ENCODE results near the gene PLS1.
"Not testable (repeated sequence)": the region's sequence is repeated elsewhere in the genome, so short reads cannot be mapped to it uniquely, and the experiment has no call there.

PLS1 gene, protein sequence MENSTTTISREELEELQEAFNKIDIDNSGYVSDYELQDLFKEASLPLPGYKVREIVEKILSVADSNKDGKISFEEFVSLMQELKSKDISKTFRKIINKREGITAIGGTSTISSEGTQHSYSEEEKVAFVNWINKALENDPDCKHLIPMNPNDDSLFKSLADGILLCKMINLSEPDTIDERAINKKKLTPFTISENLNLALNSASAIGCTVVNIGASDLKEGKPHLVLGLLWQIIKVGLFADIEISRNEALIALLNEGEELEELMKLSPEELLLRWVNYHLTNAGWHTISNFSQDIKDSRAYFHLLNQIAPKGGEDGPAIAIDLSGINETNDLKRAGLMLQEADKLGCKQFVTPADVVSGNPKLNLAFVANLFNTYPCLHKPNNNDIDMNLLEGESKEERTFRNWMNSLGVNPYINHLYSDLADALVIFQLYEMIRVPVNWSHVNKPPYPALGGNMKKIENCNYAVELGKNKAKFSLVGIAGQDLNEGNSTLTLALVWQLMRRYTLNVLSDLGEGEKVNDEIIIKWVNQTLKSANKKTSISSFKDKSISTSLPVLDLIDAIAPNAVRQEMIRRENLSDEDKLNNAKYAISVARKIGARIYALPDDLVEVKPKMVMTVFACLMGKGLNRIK

DNA sequence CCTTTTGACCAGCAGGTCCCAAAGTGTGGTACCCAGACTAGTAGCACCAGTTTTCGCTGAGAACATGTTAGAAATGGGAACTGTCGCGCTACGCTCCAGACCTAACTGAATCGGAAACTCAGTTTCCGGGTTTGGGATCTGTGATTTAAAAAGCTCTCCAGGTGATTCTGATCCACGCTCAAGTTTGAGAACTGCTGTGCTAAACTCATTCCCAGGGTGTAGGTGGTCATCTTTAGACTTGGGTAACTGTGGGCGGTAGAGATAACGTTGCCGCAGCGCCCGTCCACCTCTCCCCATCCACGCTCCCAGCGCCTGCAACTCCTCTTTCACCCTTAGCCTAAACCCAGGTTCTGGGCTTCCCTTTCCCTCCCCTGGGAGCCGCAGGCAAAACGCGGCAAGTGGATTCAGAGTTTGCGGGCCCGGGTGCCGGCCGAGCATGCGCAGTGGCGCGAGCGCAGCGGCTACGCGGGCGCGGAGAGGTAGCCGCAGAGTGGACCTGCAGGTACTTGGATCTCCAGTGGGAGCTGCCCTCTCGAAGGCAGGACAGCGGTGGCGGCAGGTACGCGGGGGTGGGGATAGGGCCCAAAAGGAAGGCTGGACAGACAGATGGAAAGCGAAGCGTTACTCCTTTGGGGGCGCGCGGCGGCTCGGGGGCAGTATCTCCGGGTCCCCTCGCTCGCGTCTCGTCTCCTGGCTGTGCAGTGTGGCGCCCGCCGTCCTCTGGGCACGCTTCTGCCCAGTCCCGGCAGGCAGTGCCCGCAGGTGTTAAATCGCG, at the start of gene PLS1:
Gene PLS1, plus strand, starts transcription at position 443 of the 775 bp plus-strand sequence. CDS start 67,845 bp downstream, outside the sequence.
- peak; percentile 98 for DNase-seq (ENCODE audit: low spot score)

DNA sequence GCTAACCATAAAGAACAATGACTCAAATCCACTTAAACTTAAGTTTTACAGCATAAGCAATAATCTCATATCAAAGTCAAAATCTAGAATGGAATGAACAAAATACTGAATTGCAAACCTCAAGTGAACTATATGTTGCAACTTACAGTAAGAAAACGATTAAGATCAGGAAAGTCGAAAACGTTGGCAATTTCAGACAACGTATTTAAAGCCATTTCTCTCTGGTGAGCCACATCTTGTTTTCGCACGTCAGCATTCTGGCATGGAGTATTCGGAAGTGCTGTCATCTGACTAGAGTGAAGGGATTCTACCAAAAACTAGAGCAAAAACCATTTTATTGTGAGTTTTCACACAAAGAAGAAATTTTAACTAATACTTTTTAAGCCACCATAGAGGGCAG, 46.2 kb upstream of the PLS1 start:
- DNase-seq (ENCODE audit: low spot score) = no peak

DNA sequence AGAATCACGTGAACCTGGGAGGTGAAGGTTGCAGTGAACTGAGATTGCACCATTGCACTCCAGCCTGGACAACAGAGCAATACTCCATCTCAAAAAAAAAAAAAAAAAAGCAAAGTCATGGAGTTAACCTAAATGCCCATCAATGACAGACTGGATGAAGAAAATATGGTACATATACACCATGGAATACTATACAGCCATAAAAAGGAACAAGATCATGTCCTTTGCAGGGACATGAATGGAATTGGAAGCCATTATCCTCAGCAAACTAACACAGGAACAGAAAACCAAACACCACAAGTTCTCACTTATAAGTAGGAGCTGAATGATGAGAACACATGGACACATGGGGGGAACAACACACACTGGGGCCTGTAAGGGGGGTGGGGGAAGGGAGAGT, 43.6 kb upstream of the PLS1 start:
- not testable (repeated sequence) for DNase-seq (ENCODE audit: low spot score)

DNA sequence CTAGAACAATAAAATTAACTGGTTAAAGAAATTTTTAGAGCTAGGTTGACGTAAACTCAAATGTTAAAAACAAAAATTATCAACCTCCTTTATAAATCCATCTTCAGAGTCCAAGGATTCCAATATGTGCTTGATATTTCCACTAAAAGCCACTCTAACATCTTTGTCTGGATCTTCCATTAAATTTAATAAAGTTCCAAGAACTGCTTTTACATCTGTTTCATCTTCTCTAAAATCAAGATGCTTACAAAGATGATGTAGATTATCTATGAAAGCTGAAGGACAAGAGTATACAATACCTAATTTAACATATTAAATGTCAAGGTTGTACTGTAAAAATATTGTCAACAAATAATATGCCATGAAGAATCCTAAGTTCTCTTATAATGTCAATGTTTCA, 42.5 kb upstream of the PLS1 start:
- no peak for DNase-seq (ENCODE audit: low spot score)

DNA sequence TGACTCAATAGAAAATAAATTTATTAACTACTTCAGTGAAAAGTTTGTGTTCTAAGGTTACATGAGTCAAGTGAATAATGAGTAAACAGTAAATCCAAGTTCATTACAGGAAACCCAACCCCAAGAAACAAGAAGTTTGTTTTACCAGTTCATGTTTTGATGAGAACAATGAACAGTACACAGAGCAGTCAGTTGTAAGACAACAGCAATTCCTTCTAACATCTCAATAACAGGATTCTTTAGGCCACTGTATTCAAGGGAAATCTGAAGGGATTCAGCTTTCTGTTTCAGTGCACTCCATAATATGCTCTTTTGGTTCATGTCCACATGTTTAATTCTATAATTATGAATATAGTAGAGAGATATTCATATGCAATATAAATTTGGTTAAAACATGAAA, 36.1 kb upstream of the PLS1 start:
- DNase-seq (ENCODE audit: low spot score) = no peak

DNA sequence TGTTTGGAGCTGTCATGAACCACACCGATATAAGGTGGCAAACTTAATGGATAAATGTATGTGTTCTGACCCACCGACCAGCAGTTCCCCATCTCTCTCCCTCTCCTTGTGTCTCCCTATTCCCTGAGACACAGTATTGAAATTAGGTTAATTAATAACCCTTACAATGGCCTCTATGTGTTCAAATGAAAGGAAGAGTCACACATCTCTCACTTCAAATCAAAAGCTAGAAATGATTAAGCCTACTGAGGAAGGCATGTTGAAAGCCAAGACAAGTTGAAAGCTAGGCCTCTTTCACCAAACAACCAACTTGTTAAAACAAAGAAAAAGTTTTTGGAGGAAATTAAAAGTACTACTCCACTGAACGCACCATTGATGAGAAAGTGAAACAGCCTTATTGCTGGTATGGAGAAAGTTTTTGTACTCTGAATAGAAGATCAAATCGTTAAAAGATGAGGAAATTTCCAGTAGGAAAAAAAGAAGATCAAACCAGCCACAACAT, 32.6 kb upstream of the PLS1 start:
- no peak for DNase-seq (ENCODE audit: low spot score)

DNA sequence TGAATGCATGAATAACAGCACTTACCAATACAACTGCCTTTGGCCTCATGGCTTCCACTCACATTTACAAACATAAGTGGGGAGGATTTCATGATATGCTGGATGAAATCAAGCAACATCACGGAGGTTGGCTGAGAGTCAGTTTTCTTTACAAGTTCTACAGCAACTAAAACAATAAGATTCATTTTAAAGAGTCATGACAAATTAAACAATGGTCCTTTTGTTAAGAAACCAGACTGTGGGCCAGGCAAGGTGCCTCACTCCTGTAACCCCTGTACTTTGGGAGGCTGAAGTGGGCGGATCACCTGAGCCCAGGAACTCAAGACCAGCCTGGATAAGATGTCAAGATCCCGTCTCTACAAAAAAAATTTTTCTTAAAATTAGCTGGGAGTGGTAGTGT, 30.1 kb upstream of the PLS1 start:
- DNase-seq (ENCODE audit: low spot score) = no peak

DNA sequence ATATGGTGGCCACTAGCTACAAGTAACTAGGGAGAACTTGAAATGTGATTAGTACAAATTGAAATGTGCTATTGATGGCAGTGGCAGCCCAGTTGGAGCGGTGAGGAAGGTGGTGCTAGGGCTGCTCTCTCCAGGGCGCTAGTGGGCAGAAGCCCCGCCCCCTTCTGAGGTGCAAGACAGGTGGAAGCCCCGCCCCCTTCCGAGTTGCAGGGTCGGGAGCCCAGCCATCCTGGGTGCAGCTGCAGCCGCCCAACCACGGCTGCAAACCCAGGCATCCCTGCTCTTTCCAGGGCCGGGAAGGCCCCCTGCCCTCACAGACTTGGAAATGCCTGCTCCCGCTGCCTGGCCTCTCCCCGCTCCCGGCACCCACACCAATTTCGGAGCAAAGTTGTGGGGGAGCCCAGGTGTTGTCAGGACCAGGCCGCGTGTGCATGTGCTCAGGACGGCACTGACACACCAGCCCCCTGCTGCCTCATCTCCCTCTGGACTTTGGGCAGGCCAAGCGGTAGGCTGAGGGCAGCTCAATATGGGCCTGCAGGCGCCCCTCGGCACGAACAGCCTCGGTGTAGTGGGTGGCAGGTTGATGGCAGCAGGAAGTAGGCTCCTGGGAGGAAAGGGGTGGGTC, 27.7 kb upstream of the PLS1 start:
- DNase-seq (ENCODE audit: low spot score) = peak; percentile 42

DNA sequence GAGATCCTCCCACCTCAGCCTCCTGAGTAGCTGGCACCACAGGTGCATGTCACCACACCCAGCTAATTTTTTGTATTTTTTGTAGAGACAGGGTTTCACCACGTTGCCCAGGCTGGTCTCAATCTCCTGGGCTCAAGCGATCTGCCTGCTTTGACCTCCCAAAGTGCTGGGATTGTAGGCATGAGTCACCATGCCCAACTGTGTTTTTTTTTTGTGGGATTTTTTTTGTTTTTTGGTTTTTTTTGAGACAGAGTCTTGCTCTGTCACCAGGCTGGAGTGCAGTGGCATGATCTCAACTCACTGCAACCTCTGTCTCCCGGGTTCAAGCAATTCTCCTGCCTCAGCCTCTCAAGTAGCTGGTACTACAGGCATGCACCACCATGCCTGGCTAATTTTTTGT, 26.8 kb upstream of the PLS1 start:
- DNase-seq (ENCODE audit: low spot score) = not testable (repeated sequence)

DNA sequence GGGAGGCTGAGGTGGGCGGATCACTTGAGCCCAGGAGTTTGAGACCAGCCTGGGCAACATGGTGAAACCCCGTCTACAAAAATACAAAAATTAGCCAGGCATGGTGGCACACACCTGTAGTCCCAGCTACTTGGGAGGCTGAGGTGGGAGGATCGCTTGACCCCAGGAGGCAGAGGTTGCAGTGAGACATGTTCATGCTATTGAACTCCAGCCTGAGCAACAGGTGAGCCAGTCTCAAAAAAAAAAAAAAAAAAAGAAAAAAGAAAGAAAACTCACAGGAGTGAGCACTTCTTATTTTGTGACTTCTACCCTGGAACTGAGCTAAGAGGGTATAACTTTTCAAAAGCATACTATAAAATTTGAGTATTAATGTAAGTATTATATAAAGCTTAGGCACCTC, 22.0 kb upstream of the PLS1 start:
- not testable (repeated sequence) for DNase-seq (ENCODE audit: low spot score)

DNA sequence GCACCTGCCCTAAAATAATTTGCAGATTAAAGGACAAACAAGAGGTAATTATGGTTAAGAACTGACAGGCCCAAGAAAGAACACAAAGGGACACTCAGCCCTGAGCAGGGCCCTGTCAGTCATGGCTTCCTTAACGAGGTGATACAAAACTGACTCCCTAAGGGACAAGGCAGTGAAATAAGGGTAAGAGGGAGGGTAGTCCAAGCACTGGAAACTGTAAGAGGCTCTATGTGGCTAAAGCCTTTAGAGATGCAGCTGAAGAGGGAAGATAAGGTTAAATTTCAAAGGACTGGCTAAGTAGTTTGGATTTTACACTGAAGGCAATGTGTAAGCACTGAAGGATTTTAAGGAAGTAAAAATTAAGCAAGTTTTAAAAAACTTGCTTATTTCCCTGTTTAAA, 21.5 kb upstream of the PLS1 start:
- DNase-seq (ENCODE audit: low spot score) = no peak

DNA sequence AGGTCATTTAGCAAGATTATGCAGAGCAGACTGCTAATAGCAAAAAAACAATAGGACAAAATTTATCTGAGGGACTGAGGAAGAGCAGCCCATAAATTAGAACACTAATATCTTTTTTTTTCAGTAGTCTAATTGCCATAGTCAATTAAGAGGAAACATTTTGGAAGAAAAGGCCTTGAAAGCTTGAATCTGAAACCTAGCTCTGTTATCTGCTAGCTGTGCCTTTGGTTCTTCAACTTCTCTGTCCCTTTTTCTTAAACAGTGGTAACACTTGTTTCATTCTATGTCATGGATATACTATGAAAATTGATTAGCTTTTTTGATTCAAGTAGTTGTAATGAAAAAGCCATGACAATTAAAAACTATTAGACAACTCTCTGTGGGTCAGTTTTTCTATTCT, 19.4 kb upstream of the PLS1 start:
- no peak for DNase-seq (ENCODE audit: low spot score)

DNA sequence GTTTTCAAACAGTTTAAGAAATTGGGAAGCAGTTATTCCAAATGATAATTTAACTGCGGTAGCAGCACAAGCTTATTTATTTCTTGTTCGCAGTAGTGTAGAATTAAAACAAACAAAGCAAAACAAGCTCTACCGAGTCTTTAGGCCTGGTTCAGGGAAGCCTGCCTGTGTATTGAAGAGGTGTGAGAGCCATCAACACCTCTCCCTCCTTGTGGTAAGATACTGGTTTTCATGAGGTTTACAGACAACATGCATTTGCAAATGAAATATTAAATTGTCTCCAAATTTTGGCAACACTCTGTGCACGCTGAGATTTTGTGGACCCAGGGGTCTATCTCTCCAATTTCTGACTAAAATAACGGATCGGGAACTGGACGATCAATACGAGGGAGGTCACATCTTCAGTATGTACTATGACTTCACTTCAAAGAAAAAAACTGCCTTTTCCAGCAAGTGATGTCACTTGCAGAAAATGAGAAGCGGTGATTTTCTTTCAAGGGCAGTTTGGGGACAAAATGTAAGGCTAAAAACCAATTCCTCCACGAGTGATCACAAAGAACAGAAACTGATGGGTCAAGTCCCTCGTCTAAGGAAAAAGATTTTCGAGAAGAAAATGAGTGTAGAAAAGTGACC, 18.4 kb upstream of the PLS1 start:
- DNase-seq (ENCODE audit: low spot score) = no peak

DNA sequence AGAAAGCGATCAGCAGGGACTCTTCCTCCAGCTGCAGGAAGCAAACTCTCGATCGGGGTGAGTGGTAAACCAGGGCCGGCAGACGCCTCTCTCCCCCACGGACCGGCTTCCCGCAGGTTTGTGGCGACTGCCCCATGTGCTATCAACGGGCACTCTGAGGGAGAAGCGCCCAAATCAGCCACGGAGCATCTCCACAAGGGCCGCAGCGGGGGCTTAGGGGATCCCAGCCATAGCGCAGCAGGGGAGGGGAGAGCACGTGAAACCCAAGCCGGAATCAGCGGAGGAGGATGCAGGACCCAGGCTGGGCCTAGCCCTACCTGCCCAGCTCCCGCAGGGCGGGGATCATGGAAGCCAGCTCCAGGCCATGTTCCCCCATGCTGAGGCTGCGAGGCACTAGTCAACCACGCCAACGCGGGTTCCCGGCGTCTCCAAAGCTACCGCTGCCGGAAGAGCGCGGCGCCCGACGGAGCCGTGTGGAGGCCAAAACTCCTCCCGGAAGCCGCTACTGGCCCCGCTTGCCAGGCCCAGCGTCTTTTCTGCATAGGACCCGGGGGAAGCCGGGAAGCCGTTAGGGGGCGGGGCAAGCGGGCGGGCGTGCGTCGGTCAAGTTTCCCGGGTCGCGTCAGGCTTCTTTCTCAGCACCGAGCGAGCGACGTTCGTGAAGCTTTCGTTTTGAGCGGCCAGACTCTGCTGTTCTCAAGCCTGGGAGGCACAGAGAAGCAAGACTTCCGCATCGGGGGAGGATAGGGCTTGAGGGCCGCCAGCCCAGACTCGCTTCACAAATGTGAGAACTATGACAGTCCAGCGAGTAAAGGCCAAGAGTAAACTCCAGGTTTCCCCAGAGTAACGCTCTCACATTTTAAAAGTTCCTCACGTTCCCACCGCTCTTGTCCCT, 17.6 kb upstream of the PLS1 start, which contains the start of gene ATR:
Gene ATR, minus strand, starts transcription at position 405 of the 895 bp plus-strand sequence. Its CDS starts 29 bp downstream, at position 376.
- DNase-seq (ENCODE audit: low spot score) = peak; percentile 99

DNA sequence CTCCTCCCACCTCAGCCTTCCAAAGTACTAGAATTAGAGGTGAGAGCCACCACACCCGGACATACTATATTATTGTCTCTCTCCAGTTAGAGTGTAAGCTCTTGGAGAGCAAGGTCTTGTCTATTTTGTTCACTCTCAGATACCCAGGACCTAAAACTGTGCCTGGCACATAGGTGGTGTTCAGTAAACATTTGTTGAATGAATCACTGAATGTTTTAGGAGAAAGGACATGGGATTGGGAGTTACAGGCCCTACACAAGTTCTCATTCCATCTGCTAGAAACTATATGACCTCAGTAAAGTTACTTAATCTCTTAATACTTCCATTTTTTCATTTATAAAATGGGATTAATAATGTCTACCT, 16.2 kb upstream of the PLS1 start:
- DNase-seq (ENCODE audit: low spot score) = no peak

DNA sequence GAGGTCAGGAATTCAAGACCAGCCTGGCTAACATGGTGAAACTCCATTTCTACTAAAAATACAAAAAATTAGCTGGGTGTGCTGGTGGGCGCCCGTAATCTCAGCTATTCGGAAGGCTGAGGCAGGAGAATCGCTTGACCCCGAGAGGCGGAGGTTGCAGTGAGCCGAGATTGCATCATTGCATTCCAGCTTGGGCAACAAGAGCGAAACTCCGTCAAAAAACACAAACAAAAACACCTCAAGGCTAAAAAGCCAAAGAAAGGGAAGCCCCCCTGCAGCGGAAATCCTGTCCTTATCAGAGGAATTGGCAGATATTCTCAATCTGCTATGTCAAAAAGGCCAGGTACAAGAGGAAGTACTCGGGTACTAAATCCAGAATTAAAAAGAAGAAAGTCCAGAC, 15.1 kb upstream of the PLS1 start:
- DNase-seq (ENCODE audit: low spot score) = not testable (repeated sequence)

DNA sequence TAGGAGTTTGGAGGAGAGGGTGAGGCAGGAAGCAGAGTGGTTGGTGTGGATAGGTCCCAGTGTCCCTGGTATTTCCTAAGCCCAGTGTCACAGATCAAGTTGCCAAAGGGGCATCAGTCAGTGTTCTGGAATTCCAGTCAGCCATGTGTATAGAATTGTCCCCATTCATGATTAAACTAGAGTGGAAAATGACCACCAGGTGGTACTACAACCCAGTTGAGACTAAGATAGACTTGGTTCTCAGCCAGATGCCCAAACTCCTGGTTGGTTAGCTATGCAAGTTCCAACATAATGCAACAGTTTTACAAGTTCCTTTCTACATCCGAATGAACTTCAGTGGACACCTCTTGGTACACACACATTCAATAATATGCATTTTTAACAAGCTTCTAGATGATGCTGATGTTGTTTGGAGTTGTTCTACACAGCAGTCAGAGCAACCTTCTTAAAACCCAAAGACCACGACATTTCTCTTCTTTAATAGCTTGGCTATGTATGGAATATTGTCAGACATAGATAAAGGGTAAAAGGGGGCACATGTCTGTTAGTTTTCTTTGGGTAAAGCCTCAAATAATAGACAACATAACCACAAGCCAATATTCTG, 9.3 kb upstream of the PLS1 start:
- peak; percentile 65 for DNase-seq (ENCODE audit: low spot score)

DNA sequence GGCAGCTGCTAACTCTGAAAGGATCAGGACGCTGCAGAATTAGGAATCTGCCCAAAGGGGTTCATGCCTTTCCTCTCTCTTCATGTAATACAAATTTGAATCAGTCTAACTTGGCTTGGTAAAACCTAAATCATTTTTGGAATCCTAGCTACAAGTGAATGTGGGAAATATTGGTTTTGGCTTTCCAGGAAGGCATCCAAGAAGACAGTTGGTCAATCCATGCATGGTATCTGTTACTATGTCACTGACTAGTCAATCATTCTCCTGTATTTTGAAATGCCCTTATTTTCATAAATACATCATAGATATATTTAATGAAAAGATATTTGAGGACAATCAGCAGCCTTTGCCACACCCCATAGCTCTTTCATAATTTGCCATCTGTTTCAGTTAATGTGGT, 7.5 kb upstream of the PLS1 start:
- DNase-seq (ENCODE audit: low spot score) = no peak

DNA sequence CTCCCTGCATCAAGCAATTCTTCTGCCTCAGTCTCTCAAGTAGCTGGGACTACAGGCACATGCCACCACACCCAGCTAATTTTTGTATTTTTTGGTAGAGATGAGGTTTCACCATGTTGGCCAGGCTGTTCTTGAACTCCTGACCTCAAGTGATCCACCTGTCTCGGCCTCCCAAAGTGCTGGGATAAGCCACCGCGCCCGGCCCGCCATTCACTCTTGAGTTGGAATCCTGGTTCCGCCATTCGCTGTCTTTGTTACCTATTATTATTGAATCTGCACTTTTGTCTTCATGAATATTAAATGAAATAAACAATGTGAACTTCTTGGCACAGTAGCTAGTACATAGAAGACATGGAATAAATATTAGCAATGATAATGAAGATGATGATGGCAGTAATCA, 3.9 kb upstream of the PLS1 start:
- not testable (repeated sequence) for DNase-seq (ENCODE audit: low spot score)

DNA sequence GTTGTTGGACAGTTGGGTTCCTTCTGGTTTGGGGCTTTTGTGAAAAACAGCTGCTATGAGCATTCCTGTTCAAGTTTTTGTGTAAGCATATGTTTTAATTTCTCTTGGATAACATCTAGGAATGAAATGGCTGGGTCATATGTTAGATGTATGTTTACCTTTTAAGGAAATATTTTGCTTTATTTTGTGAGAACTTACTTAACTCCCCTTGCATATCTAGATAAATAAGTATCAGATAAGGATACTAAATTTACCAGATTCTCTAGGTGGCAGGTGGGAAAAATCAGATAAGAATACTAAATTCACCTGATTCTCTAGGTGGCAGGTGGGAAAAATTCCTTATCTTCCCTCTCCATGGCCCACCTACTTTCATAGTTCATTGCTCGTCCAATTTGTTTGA, 1.1 kb upstream of the PLS1 start:
- DNase-seq (ENCODE audit: low spot score) = no peak
